Trophoblast cell (in vitro differentiated cells and primary cell): ENCODE data around the gene CSRP1.

Experiments
- DNase-seq, 2 donors: peaks; one replicate each; pipeline ENCODE4 v3.0.0-alpha.2; 2016
- H2AFZ ChIP-seq: 2 replicates; pipeline ENCODE4 v1.6.1; 2013; ENCODE audit warnings: low read length, moderate library complexity, mild to moderate bottlenecking; ENCODE audit not compliant: insufficient read depth, poor library complexity
- H2AK5ac ChIP-seq: 2 replicates; pipeline ENCODE4 v1.6.1; 2013; ENCODE audit warnings: mild to moderate bottlenecking, low read length
- H2BK120ac ChIP-seq: 2 replicates; pipeline ENCODE4 v1.6.1; 2013; ENCODE audit warnings: low read length, mild to moderate bottlenecking, moderate library complexity; ENCODE audit not compliant: insufficient read depth, poor library complexity
- H2BK12ac ChIP-seq: 2 replicates; pipeline ENCODE4 v1.6.1; 2013; ENCODE audit warnings: mild to moderate bottlenecking, low read length, moderate library complexity
- H2BK5ac ChIP-seq: 2 replicates; pipeline ENCODE4 v1.6.1; 2013; ENCODE audit warnings: low read length, low read depth, moderate library complexity, mild to moderate bottlenecking; ENCODE audit not compliant: poor library complexity
- H3K14ac ChIP-seq: 2 replicates; pipeline ENCODE4 v1.6.1; 2013; ENCODE audit warnings: mild to moderate bottlenecking, low read length
- H3K18ac ChIP-seq: 2 replicates; pipeline ENCODE4 v1.6.1; 2013; ENCODE audit warnings: mild to moderate bottlenecking, low read length
- H3K23ac ChIP-seq: 2 replicates; pipeline ENCODE4 v1.6.1; 2013; ENCODE audit warnings: low read length
- H3K27ac ChIP-seq: 2 replicates; pipeline ENCODE4 v1.5.1; 2013; ENCODE audit warnings: low read depth, mild to moderate bottlenecking, inconsistent platforms, low read length, moderate library complexity
- H3K27me3 ChIP-seq: 2 replicates; pipeline ENCODE4 v1.6.1; 2013; ENCODE audit warnings: inconsistent platforms, mild to moderate bottlenecking, low read length, moderate library complexity; ENCODE audit not compliant: insufficient read depth
- H3K36me3 ChIP-seq, 2 experiments: 1 replicate in 1 of 2; 2 replicates in 1 of 2; pipeline ENCODE4 v1.6.1; 2013; ENCODE audit warnings: low read length in 2 of 2, mild to moderate bottlenecking in 2 of 2, moderate library complexity in 1 of 2; ENCODE audit not compliant: insufficient read depth in 2 of 2, control insufficient read depth in 1 of 2
- H3K4ac ChIP-seq: 2 replicates; pipeline ENCODE4 v1.6.1; 2013; ENCODE audit warnings: low read depth, mild to moderate bottlenecking, low read length, moderate library complexity
- H3K4me1 ChIP-seq, 2 experiments: 1 replicate in 1 of 2; 2 replicates in 1 of 2; pipeline ENCODE4 v1.6.1; 2013; ENCODE audit warnings: low read length in 2 of 2, mild to moderate bottlenecking in 2 of 2, moderate library complexity in 1 of 2; ENCODE audit not compliant: insufficient read depth in 2 of 2, control insufficient read depth in 1 of 2
- H3K4me2 ChIP-seq: 2 replicates; pipeline ENCODE4 v1.6.1; 2013; ENCODE audit warnings: inconsistent platforms, mild to moderate bottlenecking, low read length, moderate library complexity
- H3K4me3 ChIP-seq: 2 replicates; pipeline ENCODE4 v1.5.1; 2013; ENCODE audit warnings: mild to moderate bottlenecking, low read depth, low read length, inconsistent platforms
- H3K79me1 ChIP-seq: one replicate; pipeline ENCODE4 v1.6.1; 2013; ENCODE audit warnings: low read length
- H3K79me2 ChIP-seq: 2 replicates; pipeline ENCODE4 v1.6.1; 2013; ENCODE audit warnings: low read length, mild to moderate bottlenecking; ENCODE audit not compliant: control insufficient read depth, insufficient read depth, poor library complexity
- H3K9ac ChIP-seq: 2 replicates; pipeline ENCODE4 v1.6.1; 2013; ENCODE audit warnings: mild to moderate bottlenecking, low read length
- H3K9me3 ChIP-seq: 2 replicates; pipeline ENCODE4 v1.6.1; 2013; ENCODE audit warnings: low read depth, mild to moderate bottlenecking, control low read depth, inconsistent platforms, low read length; ENCODE audit not compliant: insufficient read depth
- H4K12ac ChIP-seq: 2 replicates; pipeline ENCODE4 v1.6.1; 2013; ENCODE audit warnings: low read depth, mild to moderate bottlenecking, low read length, moderate library complexity
- H4K8ac ChIP-seq: 2 replicates; pipeline ENCODE4 v1.6.1; 2013; ENCODE audit warnings: low read depth, mild to moderate bottlenecking, low read length, moderate library complexity
- H4K91ac ChIP-seq: one replicate; pipeline ENCODE4 v1.6.1; 2013; ENCODE audit warnings: low read depth, mild to moderate bottlenecking, low read length, moderate library complexity
- WGBS: extraction: QIAGEN DNeasy Blood & Tissue Kit; methylation state at CpG from one replicate; pipeline ENCODE4 v1.1.7; 2013; ENCODE audit warnings: missing lambda C conversion rate; ENCODE audit not compliant: insufficient read length, insufficient coverage; ENCODE audit errors: extremely low coverage; 5-methylcytosine and 5-hydroxymethylcytosine counted together

CSRP1 gene

GRCh38 chr1:201505503-201505890 lies 1.4 kb downstream of the CSRP1 start:
- Histone ChIP-seq H3K79me1 (peaks cover 62% of the 10 kb centered on the region), H3K14ac (peak overlapping the region; percentile 98), H2AK5ac (peak overlapping the region; percentile 34), H2BK12ac (peak overlapping the region; percentile 86), H4K12ac (peak overlapping the region; percentile 67), H3K27me3 (no peaks in the 10 kb centered on the region), H3K4me1 (peaks cover 53 to 61% of the 10 kb centered on the region in 2 experiments), H3K36me3 (peaks cover 0 to 8% of the 10 kb centered on the region in 2 experiments), H3K23ac (peak overlapping the region; percentile 1), H2BK5ac (peak overlapping the region; percentile 60), H3K4ac (peak overlapping the region; percentile 93), H4K8ac (peak overlapping the region; percentile 31), H3K4me2 (peak overlapping the region; percentile 85), H3K4me3 (peak overlapping the region; percentile 64), H4K91ac (peak overlapping the region; percentile 94), H3K9me3 (no peaks in the 10 kb centered on the region), H3K9ac (peak overlapping the region; percentile 95), H3K79me2 (peaks cover 39% of the 10 kb centered on the region), H2BK120ac (peak overlapping the region; percentile 87), H3K18ac (peak overlapping the region; percentile 15), H2AFZ (no peak overlapping the region), H3K27ac (peak overlapping the region; percentile 84)
- DNase-seq, result no peak
- WGBS, result no CpG with 5 or more reads among the region's 4 CpGs

- Histone ChIP-seq H3K79me1 (peaks cover 68% of the 10 kb centered on the region), H3K4me2 (peak overlapping the region; percentile 85), H3K4me1 (peaks cover 59 to 66% of the 10 kb centered on the region in 2 experiments), H2BK120ac (no peak overlapping the region), H4K12ac (no peak overlapping the region), H2AFZ (no peak overlapping the region), H3K14ac (peak overlapping the region; percentile 98), H4K8ac (peak overlapping the region; percentile 60), H3K18ac (peak overlapping the region; percentile 84), H2BK5ac (peak overlapping the region; percentile 60), H3K27me3 (no peaks in the 10 kb centered on the region), H3K36me3 (peaks cover 4 to 10% of the 10 kb centered on the region in 2 experiments), H3K23ac (no peak overlapping the region), H2AK5ac (no peak overlapping the region), H2BK12ac (peak overlapping the region; percentile 44), H3K9ac (peak overlapping the region; percentile 95), H3K27ac (peak overlapping the region; percentile 97), H3K4ac (peak overlapping the region; percentile 93), H3K9me3 (no peaks in the 10 kb centered on the region), H4K91ac (peak overlapping the region; percentile 94), H3K79me2 (peaks cover 44% of the 10 kb centered on the region), H3K4me3 (peak overlapping the region; percentile 58)
- DNase-seq, result no peak
- no CpG with 5 or more reads among the region's 9 CpGs for WGBS
Observed at GRCh38 chr1:201504799-201505502, 2.0 kb downstream of the CSRP1 start.

GRCh38 chr1:201504179-201504631 lies 2.7 kb downstream of the CSRP1 start:
- Histone ChIP-seq H3K14ac (peak overlapping the region; percentile 18), H2BK5ac (peak overlapping the region; percentile 74), H3K4ac (peak overlapping the region; percentile 37), H3K27me3 (no peaks in the 10 kb centered on the region), H4K8ac (peak overlapping the region; percentile 60), H4K12ac (no peak overlapping the region), H3K79me2 (peaks cover 49% of the 10 kb centered on the region), H3K9me3 (no peaks in the 10 kb centered on the region), H3K9ac (peak overlapping the region; percentile 24), H3K23ac (no peak overlapping the region), H3K27ac (peak overlapping the region; percentile 97), H3K36me3 (peaks cover 7 to 15% of the 10 kb centered on the region in 2 experiments), H3K4me1 (peaks cover 62 to 64% of the 10 kb centered on the region in 2 experiments), H2AFZ (no peak overlapping the region), H2BK12ac (peak overlapping the region; percentile 44), H2BK120ac (no peak overlapping the region), H3K18ac (peak overlapping the region; percentile 84), H2AK5ac (no peak overlapping the region), H3K4me3 (no peak overlapping the region), H4K91ac (peak overlapping the region; percentile 71), H3K4me2 (peak overlapping the region; percentile 85), H3K79me1 (peaks cover 73% of the 10 kb centered on the region)
- peak in 1 of 2 donors; percentile 62 for DNase-seq
- WGBS, result no CpG with 5 or more reads among the region's 3 CpGs

- Histone ChIP-seq H3K14ac (peak overlapping the region; percentile 71), H3K23ac (no peak overlapping the region), H3K79me1 (peaks cover 74% of the 10 kb centered on the region), H3K9ac (peak overlapping the region; percentile 18), H3K4me2 (peak overlapping the region; percentile 85), H3K18ac (peak overlapping the region; percentile 12), H4K91ac (peak overlapping the region; percentile 90), H3K79me2 (peaks cover 53% of the 10 kb centered on the region), H2AK5ac (no peak overlapping the region), H4K12ac (no peak overlapping the region), H3K4ac (peak overlapping the region; percentile 56), H3K27ac (peak overlapping the region; percentile 97), H3K4me1 (peaks cover 62 to 63% of the 10 kb centered on the region in 2 experiments), H2AFZ (peak overlapping the region; percentile 27), H3K9me3 (peaks cover under 1% of the 10 kb centered on the region), H3K27me3 (no peaks in the 10 kb centered on the region), H4K8ac (peak overlapping the region; percentile 77), H2BK12ac (no peak overlapping the region), H3K36me3 (peaks cover 10 to 21% of the 10 kb centered on the region in 2 experiments), H3K4me3 (no peak overlapping the region), H2BK5ac (peak overlapping the region; percentile 91), H2BK120ac (peak overlapping the region; percentile 88)
- peak; percentile 95 for DNase-seq
- no CpG with 5 or more reads among the region's 13 CpGs for WGBS
Observed at GRCh38 chr1:201503397-201504176, 3.3 kb downstream of the CSRP1 start.
